ENCODE data around the gene BLM.
A peak's percentile ranks its signal among the peaks of the same experiment; 100 is the strongest.
"Not testable (repeated sequence)": the region's sequence is repeated elsewhere in the genome, so short reads cannot be mapped to it uniquely, and the experiment has no call there.

BLM gene

GRCh38 chr15:90740545-90740944 is 23.4 kb downstream of the BLM start:
- DNase-seq, result not testable (repeated sequence)

- DNase-seq, result no peak
These were observed 24.9 kb downstream of the BLM start for GRCh38 chr15:90742087-90742486.

- no peak for DNase-seq
These were observed 26.3 kb downstream of the BLM start for GRCh38 chr15:90743407-90743806.

- DNase-seq, result no peak
These were observed 27.7 kb downstream of the BLM start for GRCh38 chr15:90744759-90745402.

- peak in 1 of 5 donors; percentile 69 for DNase-seq
These were observed 32.6 kb downstream of the BLM start for GRCh38 chr15:90749754-90750153.

GRCh38 chr15:90750186-90750585 is 33.0 kb downstream of the BLM start:
- peak in 1 of 5 donors; percentile 69 for DNase-seq

- DNase-seq, result no peak
These were observed 34.2 kb downstream of the BLM start for GRCh38 chr15:90751300-90751825.

- no peak for DNase-seq
These were observed 39.8 kb downstream of the BLM start for GRCh38 chr15:90756916-90757315.

- no peak for DNase-seq
These were observed 40.3 kb downstream of the BLM start for GRCh38 chr15:90757461-90757860.

GRCh38 chr15:90760661-90761232 is 43.6 kb downstream of the BLM start:
- DNase-seq, result no peak

GRCh38 chr15:90761629-90762028 is 44.5 kb downstream of the BLM start:
- no peak for DNase-seq

GRCh38 chr15:90762109-90762508 is 45.0 kb downstream of the BLM start:
- DNase-seq, result no peak

- no peak for DNase-seq
These were observed 46.4 kb downstream of the BLM start for GRCh38 chr15:90763366-90764099.

GRCh38 chr15:90765531-90765930 is 48.4 kb downstream of the BLM start:
- DNase-seq, result no peak

GRCh38 chr15:90765966-90766365 is 48.8 kb downstream of the BLM start:
- DNase-seq, result no peak

GRCh38 chr15:90769375-90769774 is 52.2 kb downstream of the BLM start:
- DNase-seq, result no peak

- no peak for DNase-seq
These were observed 56.3 kb downstream of the BLM start for GRCh38 chr15:90773485-90773884.

- no peak for DNase-seq
These were observed 57.8 kb downstream of the BLM start for GRCh38 chr15:90774731-90775514.

- DNase-seq, result peak in 1 of 5 donors; percentile 59
These were observed 63.8 kb downstream of the BLM start for GRCh38 chr15:90780916-90781315.

- no peak for DNase-seq
These were observed 65.3 kb downstream of the BLM start for GRCh38 chr15:90782442-90782841.

GRCh38 chr15:90787881-90788280 is 70.7 kb downstream of the BLM start:
- no peak for DNase-seq

GRCh38 chr15:90789462-90789861 is 72.3 kb downstream of the BLM start:
- DNase-seq, result no peak

GRCh38 chr15:90790057-90790456 is 72.9 kb downstream of the BLM start:
- no peak for DNase-seq

Measured in T-helper 1 cell (primary cell).